HPDE6-E6E7 (cell line): ENCODE data around the gene LRP1-AS.
"Not testable (repeated sequence)": the region's sequence is repeated elsewhere in the genome, so short reads cannot be mapped to it uniquely, and the experiment has no call there.

Experiments used
- DNase-seq: peaks from one replicate; pipeline ENCODE4 v3.0.0; 2011; ENCODE audit warnings: missing footprints; ENCODE audit errors: extremely low spot score

Gene LRP1-AS

DNA sequence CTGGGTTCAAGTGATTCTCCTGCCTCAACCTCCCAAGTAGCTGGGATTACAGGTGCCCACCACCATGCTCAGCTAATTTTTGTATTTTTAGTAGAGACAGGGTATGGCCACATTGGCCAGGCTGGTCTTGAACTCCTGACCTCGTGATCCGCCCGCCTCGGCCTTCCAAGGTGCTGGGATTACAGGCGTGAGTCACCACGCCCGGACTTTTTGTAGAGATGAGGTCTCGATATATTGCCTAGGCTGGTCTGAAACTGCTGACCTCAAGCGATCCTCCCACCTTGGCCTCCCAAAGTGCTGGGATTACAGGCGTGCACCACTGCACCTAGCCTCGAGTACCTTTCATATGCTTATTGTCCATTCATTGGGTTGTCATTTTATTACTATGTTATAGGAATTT is 26.7 kb downstream of the LRP1-AS start:
- not testable (repeated sequence) for DNase-seq

GRCh38 chr12:57119294-57120085 is 27.9 kb downstream of the LRP1-AS start:
- DNase-seq: no peak

DNA sequence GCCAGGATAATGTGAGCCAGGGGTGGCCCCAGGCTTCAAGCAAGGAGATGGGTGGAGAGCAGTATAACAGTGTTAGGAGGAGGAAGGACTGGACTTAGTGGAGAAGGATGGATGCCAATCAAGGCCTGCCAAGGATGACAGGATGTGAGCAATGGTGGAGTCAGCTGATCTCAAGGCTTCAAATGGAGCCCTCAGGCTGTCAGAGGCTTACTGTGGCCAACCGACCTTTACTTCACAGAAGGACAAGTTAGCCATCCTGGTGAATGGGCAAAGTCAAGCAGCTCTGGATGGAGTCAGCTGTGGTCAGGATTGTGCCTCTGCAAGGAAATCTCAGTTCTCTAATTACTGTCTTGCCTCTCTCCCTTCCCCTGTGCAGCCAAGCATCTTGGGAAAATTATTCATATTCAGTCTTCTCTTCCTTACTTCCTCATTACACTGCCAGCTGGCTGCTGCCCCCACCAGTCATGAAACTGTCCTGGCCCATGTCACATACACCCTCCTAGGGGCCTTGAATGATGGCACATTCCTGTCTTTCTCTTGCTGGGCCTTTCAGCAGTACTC is 28.6 kb downstream of the LRP1-AS start:
- peak; percentile 54 for DNase-seq

- DNase-seq: no peak
These were observed 30.7 kb downstream of the LRP1-AS start for GRCh38 chr12:57116580-57117281.

- DNase-seq: no peak
These were observed 34.7 kb downstream of the LRP1-AS start for GRCh38 chr12:57112492-57113294.

DNA sequence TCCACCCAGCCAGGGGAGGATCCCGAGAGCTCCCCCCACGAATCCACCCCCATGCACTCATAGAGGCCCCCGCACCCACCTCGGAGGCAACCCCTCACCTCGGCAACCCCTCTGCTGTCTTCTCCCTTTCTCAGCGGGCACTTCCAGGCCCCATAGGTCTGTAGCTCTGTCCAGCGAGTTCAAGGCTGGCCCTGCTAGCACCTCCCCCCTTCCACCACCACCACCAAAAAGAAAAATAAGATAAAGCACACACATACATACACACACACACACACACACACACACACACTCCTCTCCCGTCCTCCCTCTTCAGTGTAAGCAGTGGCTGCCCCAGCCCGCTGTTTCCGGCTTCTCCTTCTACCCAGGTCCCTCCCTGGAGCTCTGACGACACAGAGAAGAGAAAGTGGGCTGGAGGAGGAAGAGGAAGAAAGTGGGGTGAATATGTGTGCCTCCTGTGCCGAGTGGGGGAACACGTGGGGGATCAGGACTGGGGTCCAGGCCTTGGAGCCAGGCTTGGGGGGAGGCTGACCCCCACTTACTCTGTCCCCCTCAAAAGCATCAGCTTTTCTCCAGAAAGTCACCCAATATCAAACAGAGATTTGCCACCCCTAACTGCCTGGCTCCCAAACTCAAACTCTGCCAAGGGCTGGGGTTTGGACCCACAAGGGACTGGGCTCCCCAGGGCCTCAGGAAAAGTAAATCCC is 36.2 kb downstream of the LRP1-AS start, which contains the start of gene STAT6:
STAT6 (minus strand) TSS at position 332 of the 704 bp plus-strand sequence. CDS start 3,084 bp downstream, outside the sequence.
- DNase-seq: peak; percentile 66

DNA sequence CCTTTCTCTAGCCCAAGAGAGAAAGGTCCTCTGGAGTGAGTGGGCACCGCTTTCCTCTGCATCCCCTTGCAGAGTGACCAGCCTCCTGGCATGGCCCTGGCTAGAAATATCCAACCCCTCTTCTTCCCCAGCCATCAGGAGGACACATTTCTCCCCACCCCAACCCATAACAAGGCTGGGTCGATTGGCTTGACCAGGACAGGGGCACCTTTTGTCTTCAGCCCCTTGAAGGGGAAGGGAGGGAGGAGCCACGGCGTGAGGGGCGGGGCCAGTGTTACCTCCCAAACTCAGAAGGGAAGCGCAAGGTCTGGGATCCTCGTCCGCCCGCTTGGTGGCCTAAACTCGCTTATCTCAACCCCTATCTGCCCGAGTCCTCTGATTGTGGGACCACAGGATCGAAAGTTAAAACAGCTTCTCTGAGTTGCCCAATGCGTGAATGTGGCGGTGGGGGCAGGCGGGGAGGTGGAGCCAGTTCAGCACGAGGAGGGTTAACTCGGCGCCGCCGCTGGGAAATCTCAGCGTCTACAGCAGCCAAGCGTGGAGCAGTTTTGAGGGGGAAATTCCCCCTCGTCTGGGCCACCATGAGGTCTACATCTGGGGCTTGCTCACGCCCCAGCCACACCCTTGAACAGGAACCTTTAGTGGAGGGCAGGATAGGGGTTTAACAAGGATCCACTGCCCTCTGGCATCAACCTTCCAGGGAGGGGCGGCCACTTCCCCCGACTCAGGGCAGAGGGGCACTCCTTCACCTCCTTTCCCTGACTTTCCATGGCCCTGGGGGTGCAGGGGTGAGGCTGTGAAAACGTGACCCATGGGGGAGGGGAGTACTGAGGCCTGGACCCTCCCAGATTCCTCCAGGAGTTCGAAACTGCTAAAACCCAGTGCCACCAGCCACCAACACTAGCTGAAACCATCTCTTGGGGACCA is 37.1 kb downstream of the LRP1-AS start:
- DNase-seq: no peak

DNA sequence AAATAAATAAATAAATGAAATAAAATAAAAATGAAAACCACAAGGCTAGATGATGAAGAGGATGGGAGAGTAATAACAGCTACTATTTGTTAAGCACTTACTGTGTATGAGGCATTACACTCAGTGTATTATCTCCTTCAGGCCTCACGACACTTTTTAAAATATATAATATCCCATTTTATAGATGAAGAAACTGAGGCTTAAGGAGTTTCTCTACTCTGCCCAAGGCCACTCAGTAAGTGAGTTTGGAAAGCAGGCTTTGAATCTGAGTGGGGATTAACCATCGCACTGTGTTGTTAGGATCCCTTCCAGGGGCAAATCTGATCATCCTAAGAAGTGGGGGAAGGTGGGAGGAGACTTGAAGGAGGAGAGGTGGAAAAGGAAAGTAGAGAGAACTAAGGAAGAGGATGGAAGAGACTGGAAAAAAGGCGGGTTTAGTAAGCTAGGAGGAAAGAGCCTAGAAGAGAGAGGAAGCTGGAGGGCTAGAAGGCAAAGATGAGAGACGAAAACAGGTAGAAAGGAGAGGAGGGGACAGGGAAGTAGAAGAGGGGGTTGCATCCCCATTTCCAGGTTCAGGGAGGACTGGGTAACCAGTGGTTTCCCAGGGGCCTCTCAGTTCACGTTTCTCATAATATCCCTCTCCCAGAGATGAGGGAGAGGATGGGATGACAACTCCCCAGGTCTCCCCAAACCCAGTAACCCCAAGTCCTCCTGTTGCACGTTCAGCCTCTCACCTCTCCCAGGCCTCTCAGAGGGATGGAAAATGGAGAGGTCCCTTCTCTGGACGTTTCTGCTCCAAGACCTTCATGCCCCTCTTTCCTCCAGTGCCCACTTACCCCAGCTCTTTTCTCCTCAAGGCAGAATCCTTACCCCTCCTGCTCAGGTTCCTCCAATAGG is 38.0 kb downstream of the LRP1-AS start:
- no peak for DNase-seq

DNA sequence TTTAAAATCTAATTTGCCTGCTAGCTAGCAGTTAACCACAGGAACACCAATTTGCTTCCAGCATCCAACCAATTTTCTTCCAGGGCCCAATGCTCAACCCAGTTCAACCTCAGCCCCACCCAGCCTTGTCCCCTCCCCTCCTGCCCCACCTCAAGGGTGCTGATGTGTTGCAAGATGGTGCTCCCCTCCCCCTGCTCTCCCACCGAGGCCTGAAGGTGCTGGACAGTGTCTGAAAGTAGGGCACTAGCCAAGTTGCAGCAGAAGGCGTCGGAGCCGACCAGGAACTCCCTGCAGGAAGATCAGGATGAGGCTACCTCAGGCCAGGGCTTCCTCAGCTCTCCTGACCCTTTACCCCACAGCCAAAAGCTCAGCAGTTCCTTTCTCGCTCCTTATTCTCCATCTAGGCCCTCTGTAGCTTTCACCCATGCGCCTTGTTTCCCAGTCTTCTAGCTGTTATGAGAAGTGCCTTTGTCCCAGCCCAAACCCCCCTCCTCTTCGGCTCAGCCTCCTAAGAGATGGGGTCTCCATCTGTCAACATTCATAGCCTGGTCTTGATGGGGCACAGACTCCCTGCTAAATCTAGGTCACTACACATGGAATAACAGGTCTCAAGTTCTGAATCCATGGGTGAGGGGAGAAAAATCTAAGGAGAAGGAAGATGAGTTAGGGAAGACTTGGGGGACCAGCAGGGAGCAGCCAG is 39.8 kb downstream of the LRP1-AS start:
- no peak for DNase-seq

GRCh38 chr12:57106021-57106708 is 41.3 kb downstream of the LRP1-AS start:
- DNase-seq: no peak

GRCh38 chr12:57105011-57105753 is 42.2 kb downstream of the LRP1-AS start:
- no peak for DNase-seq

DNA sequence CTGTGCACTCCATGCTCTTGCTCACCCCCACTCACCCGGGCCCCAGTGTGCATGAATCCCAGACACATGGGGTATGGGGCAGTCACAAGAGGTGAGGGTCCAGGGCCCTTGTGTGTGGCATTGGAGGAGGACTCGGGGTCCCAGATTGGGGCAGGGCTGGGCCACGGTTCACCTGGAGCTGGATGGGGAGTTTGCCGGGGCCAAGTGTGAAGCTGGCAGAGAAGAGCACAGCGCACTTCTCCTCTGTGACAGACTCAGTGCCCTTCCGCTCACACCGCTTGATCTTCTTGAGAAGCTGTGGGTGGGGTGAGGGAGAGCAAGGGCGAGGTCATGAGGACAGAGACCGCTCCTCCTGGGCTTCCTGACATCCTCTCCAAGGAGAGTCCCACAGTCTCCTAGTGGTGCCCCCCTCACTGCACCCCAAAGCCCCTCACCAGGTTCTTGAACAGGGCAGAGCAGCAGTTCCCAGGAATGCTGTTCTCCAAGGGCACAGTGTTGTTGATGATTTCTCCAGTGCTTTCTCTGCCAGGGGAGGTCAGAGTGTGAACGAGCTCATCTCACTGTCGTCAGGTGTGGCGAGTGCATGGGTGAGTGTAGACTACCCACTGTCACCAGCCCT is 43.0 kb downstream of the LRP1-AS start:
- DNase-seq: no peak

DNA sequence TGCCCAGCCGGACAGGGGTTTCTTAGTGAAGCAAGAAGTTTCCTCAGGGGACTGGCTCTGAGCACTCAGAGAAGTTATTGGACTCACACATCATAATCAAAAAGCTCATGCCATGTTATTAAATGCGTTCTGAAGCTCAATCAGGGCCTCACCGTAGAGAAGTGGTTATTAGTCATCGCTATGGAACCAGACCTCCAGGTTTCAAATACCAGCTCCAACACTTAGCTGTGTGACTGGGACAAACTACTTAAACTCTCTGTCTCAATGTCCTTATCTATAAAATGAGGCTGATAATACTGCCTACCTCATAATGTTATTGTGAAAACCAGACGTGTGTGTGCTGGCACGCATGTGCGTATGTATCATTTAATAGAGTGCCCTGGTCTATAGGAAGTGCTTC is 43.6 kb downstream of the LRP1-AS start:
- no peak for DNase-seq

DNA sequence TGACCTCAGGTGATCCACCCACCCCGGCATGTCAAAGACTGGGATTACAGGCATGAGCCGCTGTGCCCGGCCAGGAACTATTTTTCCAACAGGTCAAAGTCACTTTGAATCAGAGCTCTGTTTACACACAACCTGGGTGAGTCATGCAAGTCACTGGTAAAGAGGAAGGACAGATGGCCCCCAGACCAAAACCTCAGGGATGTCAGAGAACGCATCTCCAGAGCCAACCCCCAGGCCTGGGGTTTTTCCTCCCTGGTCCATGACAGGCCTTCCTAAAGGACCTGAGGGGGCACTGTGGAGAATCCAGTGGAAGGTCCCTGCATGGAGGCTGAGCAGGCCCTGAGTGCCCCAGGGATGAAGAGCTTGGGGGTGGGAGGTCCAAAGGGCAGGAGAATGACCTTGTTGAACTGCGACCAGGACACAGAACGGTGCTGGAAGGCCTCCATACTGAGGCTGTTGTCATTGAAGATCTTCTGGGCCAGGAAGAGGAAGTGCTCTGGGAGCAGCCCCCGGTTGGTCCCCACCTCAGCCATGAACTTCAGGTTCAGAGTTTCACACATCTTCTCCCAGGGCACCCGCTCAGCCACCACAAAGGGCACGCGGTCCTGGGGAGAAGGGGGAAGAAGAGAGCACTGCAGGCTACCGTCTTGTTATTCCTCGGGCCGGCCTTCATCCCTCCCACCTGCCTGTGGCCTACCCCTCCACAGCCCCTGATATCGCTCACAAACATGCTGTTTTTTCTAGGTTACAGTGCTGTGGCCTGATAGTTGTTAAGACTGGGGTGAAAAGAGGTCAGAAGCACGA is 45.3 kb downstream of the LRP1-AS start:
- DNase-seq: no peak

DNA sequence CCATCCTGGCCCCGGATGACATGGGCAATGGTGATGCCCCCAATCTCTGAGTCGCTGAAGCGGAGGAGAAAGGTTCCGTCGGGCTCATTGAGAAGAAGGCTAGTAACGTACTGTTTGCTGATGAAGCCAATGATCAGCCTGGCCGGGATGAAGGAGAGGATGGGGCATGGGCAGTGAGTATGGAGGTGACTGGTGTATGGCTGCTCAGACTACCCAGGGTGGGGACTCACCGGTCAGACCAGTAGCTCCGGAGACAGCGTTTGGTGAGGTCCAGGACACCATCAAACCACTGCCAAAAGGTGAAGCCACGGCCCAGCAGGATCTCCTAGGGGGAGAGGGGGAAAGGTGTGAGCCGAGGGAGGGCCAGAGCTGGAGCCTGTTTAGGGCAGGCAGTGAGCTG is 47.7 kb downstream of the LRP1-AS start:
- no peak for DNase-seq
